ENCODE data around the gene MYOZ2.

Gene MYOZ2

DNA sequence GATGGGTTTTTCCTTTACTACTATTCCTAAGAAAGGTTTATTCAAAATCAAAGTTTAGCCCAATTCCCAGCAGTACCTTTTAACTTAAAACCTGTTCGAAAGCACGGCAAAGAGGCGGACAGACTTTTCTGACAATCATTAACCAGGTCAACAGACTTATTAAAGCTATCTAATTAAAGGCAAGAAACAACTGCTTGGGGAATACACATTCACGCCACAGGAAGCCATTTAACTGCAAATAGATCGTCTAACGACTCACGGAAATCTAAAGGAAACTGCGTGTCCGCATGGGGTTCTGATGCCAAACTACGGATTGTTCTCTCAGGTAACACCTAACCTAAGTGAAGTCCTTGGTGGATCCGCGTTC is 76.2 kb downstream of the MYOZ2 start:
- H3K27ac ChIP-seq (ENCODE audit: low read depth, low read length, poor library complexity, severe bottlenecking), result peak overlapping the region; percentile 42
- H3K36me3 ChIP-seq (ENCODE audit: insufficient read depth, low read length), result no peaks in the 10 kb centered on the region
- H4K20me1 ChIP-seq (ENCODE audit: insufficient read depth, low read length), result no peaks in the 10 kb centered on the region
- H3K9me3 ChIP-seq (ENCODE audit: low read length), result no peaks in the 10 kb centered on the region
- peak overlapping the region; percentile 71 for H3K4me3 ChIP-seq (ENCODE audit: low read depth, low read length, poor library complexity, severe bottlenecking)
- H3K9ac ChIP-seq (ENCODE audit: low read length), result peak overlapping the region; percentile 72
- H3K4me2 ChIP-seq (ENCODE audit: low read length), result peak overlapping the region; percentile 68
- TF ChIP-seq EZH2 (IDR thresholded peaks at IDR 0.05; ENCODE audit: borderline replicate concordance, low read length), result no peak
- TF ChIP-seq, protein P1, sequence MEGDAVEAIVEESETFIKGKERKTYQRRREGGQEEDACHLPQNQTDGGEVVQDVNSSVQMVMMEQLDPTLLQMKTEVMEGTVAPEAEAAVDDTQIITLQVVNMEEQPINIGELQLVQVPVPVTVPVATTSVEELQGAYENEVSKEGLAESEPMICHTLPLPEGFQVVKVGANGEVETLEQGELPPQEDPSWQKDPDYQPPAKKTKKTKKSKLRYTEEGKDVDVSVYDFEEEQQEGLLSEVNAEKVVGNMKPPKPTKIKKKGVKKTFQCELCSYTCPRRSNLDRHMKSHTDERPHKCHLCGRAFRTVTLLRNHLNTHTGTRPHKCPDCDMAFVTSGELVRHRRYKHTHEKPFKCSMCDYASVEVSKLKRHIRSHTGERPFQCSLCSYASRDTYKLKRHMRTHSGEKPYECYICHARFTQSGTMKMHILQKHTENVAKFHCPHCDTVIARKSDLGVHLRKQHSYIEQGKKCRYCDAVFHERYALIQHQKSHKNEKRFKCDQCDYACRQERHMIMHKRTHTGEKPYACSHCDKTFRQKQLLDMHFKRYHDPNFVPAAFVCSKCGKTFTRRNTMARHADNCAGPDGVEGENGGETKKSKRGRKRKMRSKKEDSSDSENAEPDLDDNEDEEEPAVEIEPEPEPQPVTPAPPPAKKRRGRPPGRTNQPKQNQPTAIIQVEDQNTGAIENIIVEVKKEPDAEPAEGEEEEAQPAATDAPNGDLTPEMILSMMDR (IDR thresholded peaks at IDR 0.05; ENCODE audit: low read length), result no peak
- peaks cover 25% of the 10 kb centered on the region for H3K79me2 ChIP-seq (ENCODE audit: insufficient read depth, low read length)
- peak overlapping the region; percentile 4; the same call in 1 of the 2 replicates for H2AFZ ChIP-seq (ENCODE audit: low read length)
- H3K27me3 ChIP-seq (ENCODE audit: insufficient read depth, low read length), result no peaks in the 10 kb centered on the region
- H3K9me2 ChIP-seq (ENCODE audit: low read depth, low read length), result no peaks in the 10 kb centered on the region
- H3F3A ChIP-seq (ENCODE audit: insufficient read depth, low read length), result no peaks in the 10 kb centered on the region
- peaks cover 33% of the 10 kb centered on the region for H3K4me1 ChIP-seq (ENCODE audit: insufficient read depth, low read length, severe bottlenecking)

DNA sequence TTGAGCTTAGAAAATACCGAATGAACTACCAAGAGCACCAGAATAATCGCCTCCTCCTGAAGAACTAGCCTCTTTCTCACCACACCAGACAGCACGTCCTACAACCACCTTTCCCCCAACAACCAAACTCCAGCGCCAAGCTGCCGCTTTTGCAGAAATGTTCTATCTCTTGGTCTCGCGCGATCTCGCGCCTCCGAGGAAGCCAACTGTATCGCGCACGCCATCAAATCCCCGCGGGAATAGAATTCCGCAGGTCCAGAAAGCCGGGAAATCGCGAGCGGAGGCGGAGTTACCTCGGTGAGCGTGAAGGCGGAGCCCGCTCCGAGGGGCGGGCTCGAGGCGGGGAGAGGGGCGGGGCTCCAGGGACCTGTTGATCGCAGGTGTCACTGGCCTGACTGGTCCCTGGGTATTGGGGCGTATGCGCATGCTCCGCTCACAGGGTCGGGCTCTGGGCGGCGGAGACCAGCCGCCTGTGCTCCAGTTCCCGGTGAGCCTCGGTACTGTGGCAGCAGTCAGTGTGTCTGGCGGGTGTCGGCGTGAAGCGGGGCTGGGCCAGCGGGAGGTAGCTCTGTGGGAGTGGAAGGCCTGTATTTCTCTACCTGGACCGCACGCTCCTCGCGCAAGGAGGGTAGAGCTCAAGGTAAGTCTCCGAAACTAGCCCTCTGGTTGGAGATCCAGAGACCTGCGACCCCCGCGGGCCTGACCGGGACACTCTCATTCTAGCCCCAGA is 76.8 kb downstream of the MYOZ2 start, which contains the start of gene USP53:
USP53 (plus strand) TSS at position 480 of the 730 bp plus-strand sequence. CDS start 27,047 bp downstream, outside the sequence.
- H3K4me2 ChIP-seq (ENCODE audit: low read length), result peak within 1 kb of the TSS; percentile 90
- peak within 1 kb of the TSS; percentile 71 for H3K4me3 ChIP-seq (ENCODE audit: low read depth, low read length, poor library complexity, severe bottlenecking)
- peaks cover 30% of the 10 kb centered on the region for H3K79me2 ChIP-seq (ENCODE audit: insufficient read depth, low read length)

DNA sequence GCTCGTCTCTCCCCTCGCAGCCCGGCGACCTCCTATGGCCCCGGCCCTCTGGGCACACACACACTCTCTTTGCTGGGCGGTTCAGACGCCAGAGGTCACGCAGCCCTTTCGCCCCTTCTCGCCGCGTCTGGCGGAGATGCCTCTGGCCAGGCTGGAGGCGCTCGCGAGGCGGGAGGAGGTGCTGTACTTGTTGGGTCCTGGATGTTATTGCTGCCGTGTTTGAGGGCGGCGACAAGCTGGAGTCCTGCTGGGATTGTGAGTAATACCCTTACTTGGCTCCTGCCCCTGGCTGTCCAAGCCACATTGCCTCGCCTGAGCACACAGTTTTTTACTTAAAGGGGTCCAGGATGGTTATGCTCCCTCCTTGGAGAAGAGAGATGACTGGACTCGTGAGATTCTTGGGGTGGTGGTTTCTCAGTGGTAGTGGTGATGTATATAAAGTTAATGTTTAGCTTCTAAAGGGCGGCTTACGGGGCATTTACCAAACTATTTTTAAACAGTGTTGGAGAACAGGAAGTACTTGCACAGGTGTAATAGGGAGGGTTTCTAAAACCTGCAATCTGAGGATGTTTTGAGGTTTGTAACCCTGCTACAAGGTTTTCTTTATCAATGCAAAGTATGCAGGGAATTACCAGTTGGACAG is 77.5 kb downstream of the MYOZ2 start:
- 0 out of 2 replicates have a peak overlapping the region, but pooled peaks have one; percentile 45 for H2AFZ ChIP-seq (ENCODE audit: low read length)
- H3K4me2 ChIP-seq (ENCODE audit: low read length), result peak overlapping the region; percentile 90
- no peaks in the 10 kb centered on the region for H3K27me3 ChIP-seq (ENCODE audit: insufficient read depth, low read length)
- peak overlapping the region; percentile 76 for H3K9ac ChIP-seq (ENCODE audit: low read length)
- peaks cover 31% of the 10 kb centered on the region for H3K79me2 ChIP-seq (ENCODE audit: insufficient read depth, low read length)
- H3K36me3 ChIP-seq (ENCODE audit: insufficient read depth, low read length), result peaks cover 12% of the 10 kb centered on the region; the same call in 1 of the 2 replicates
- H3K4me1 ChIP-seq (ENCODE audit: insufficient read depth, low read length, severe bottlenecking), result peaks cover 33% of the 10 kb centered on the region
- no peaks in the 10 kb centered on the region for H3F3A ChIP-seq (ENCODE audit: insufficient read depth, low read length)
- no peak for TF ChIP-seq EZH2 (IDR thresholded peaks at IDR 0.05; ENCODE audit: borderline replicate concordance, low read length)
- TF ChIP-seq, protein P1 (IDR thresholded peaks at IDR 0.05; ENCODE audit: low read length), result peak; percentile 54; the same call in 1 of the 2 replicates
- H3K27ac ChIP-seq (ENCODE audit: low read depth, low read length, poor library complexity, severe bottlenecking), result peak overlapping the region; percentile 91
- H4K20me1 ChIP-seq (ENCODE audit: insufficient read depth, low read length), result no peaks in the 10 kb centered on the region
- no peaks in the 10 kb centered on the region for H3K9me3 ChIP-seq (ENCODE audit: low read length)
- H3K4me3 ChIP-seq (ENCODE audit: low read depth, low read length, poor library complexity, severe bottlenecking), result peak overlapping the region; percentile 71
- H3K9me2 ChIP-seq (ENCODE audit: low read depth, low read length), result no peaks in the 10 kb centered on the region

More for the DNA sequence above, 76.8 kb downstream of the MYOZ2 start, which contains the start of gene USP53:
- TF ChIP-seq, protein P1 (IDR thresholded peaks at IDR 0.05; ENCODE audit: low read length), result no peak
- no peak for TF ChIP-seq EZH2 (IDR thresholded peaks at IDR 0.05; ENCODE audit: borderline replicate concordance, low read length)
- Histone ChIP-seq H2AFZ (ENCODE audit: low read length) (peak within 1 kb of the TSS; percentile 45; the same call in 1 of the 2 replicates), H3K9me3 (ENCODE audit: low read length) (no peaks in the 10 kb centered on the region), H3F3A (ENCODE audit: insufficient read depth, low read length) (no peaks in the 10 kb centered on the region), H3K27ac (ENCODE audit: low read depth, low read length, poor library complexity, severe bottlenecking) (peak within 1 kb of the TSS; percentile 91), H4K20me1 (ENCODE audit: insufficient read depth, low read length) (no peaks in the 10 kb centered on the region), H3K27me3 (ENCODE audit: insufficient read depth, low read length) (no peaks in the 10 kb centered on the region), H3K9me2 (ENCODE audit: low read depth, low read length) (no peaks in the 10 kb centered on the region), H3K36me3 (ENCODE audit: insufficient read depth, low read length) (peaks cover 5% of the 10 kb centered on the region; the same call in 1 of the 2 replicates), H3K9ac (ENCODE audit: low read length) (peak within 1 kb of the TSS; percentile 76), H3K4me1 (ENCODE audit: insufficient read depth, low read length, severe bottlenecking) (peaks cover 33% of the 10 kb centered on the region)

Data from OCI-LY1 (cell line).